ENCODE data around the gene GNB2.

Gene GNB2

DNA sequence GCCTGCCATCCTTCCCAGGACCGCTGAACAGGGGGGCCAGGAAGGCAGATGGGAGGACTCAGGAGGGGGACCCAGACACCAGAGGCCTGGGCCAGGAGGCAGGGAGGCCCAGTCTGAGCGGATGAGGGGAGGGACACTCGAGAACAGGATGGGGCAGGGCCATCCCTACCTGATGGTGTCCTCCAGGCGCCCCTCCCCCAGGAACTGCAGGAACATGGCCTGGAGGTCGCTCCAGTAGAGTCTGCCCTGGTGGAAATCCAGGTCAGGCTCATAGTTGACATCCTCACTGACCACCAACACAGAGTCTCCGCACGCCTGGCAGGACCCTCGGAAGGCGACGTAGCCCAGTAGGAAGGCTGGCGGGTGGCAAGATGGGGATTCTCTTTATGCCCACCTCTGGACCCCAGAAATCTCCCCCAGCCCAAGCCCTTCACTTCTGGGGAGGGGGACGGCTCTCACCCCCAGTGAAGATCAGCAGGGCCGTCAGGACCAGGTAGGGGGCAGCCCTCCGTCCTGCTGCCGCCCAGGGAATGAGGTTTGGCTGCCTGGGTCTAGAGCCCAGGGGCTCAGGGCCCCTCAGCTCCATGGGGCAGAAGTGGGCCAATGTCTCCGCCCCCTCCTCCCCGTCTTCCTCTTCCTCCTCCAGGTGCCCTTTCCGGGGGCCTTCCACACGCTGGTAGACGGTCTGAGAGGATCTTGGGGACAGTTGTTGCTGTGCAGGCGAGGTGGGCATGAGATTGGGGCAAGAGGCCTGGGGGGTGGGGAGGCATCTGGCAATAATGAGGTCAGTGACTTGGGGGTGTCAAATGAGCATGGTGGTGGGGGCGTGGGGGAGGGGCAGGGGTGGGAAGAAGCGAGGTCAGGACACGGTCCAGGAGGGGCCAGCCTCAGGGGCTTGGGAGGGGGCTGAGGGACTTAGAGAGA is 32.8 kb upstream of the GNB2 start:
- DNase-seq, result no peak
- H3K4me2 ChIP-seq (ENCODE audit: low read depth, low read length), result no peak overlapping the region
- no peaks in the 10 kb centered on the region for H3K36me3 ChIP-seq (replicated peaks; ENCODE audit: insufficient read depth, low read length)
- no peak overlapping the region for H2AFZ ChIP-seq (ENCODE audit: low read length)
- H3K4me3 ChIP-seq (ENCODE audit: low read length), result no peak overlapping the region
- no peaks in the 10 kb centered on the region for H4K20me1 ChIP-seq (ENCODE audit: insufficient read depth, low read length)
- no peaks in the 10 kb centered on the region for H3K4me1 ChIP-seq (ENCODE audit: low read length)
- no peak overlapping the region for H3K27ac ChIP-seq (ENCODE audit: low read length)
- H3K9me3 ChIP-seq (replicated peaks; ENCODE audit: insufficient read depth, low read length), result no peaks in the 10 kb centered on the region
- H3K79me2 ChIP-seq (ENCODE audit: low read length), result no peaks in the 10 kb centered on the region
- H3K27me3 ChIP-seq (replicated peaks; ENCODE audit: insufficient read depth, low read length), result peaks cover 86% of the 10 kb centered on the region
- no peak for TF ChIP-seq EZH2 (optimal IDR thresholded peaks at IDR 0.05; ENCODE audit: low read depth, low read length)
- no peak for TF ChIP-seq EZH2phosphoT487 (IDR thresholded peaks at IDR 0.05; ENCODE audit: low read length)
- H3F3A ChIP-seq (ENCODE audit: insufficient read depth, low read length), result no peaks in the 10 kb centered on the region
- H3K9ac ChIP-seq (ENCODE audit: low read length), result no peak overlapping the region
- no peaks in the 10 kb centered on the region for H3K9me2 ChIP-seq (replicated peaks; ENCODE audit: insufficient read depth, low read length)

- Histone ChIP-seq H3K27me3 (replicated peaks; ENCODE audit: insufficient read depth, low read length) (peaks cover 87% of the 10 kb centered on the region), H3K36me3 (replicated peaks; ENCODE audit: insufficient read depth, low read length) (no peaks in the 10 kb centered on the region), H3K9me2 (replicated peaks; ENCODE audit: insufficient read depth, low read length) (no peaks in the 10 kb centered on the region), H3K9me3 (replicated peaks; ENCODE audit: insufficient read depth, low read length) (no peaks in the 10 kb centered on the region), H3K79me2 (ENCODE audit: low read length) (no peaks in the 10 kb centered on the region), H3K9ac (ENCODE audit: low read length) (no peak within 1 kb of the TSS), H4K20me1 (ENCODE audit: insufficient read depth, low read length) (no peaks in the 10 kb centered on the region), H3K4me3 (ENCODE audit: low read length) (peak within 1 kb of the TSS; percentile 39; the same call in 1 of the 2 replicates), H3K4me1 (ENCODE audit: low read length) (no peaks in the 10 kb centered on the region), H3K4me2 (ENCODE audit: low read depth, low read length) (peak within 1 kb of the TSS; percentile 55; the same call in 1 of the 2 replicates), H2AFZ (ENCODE audit: low read length) (no peak within 1 kb of the TSS; the same call in 1 of the 2 replicates), H3K27ac (ENCODE audit: low read length) (no peak within 1 kb of the TSS), H3F3A (ENCODE audit: insufficient read depth, low read length) (no peaks in the 10 kb centered on the region)
- TF ChIP-seq EZH2 (optimal IDR thresholded peaks at IDR 0.05; ENCODE audit: low read depth, low read length) (no peak), EZH2phosphoT487 (IDR thresholded peaks at IDR 0.05; ENCODE audit: low read length) (no peak)
- TF ChIP-seq, protein P1, sequence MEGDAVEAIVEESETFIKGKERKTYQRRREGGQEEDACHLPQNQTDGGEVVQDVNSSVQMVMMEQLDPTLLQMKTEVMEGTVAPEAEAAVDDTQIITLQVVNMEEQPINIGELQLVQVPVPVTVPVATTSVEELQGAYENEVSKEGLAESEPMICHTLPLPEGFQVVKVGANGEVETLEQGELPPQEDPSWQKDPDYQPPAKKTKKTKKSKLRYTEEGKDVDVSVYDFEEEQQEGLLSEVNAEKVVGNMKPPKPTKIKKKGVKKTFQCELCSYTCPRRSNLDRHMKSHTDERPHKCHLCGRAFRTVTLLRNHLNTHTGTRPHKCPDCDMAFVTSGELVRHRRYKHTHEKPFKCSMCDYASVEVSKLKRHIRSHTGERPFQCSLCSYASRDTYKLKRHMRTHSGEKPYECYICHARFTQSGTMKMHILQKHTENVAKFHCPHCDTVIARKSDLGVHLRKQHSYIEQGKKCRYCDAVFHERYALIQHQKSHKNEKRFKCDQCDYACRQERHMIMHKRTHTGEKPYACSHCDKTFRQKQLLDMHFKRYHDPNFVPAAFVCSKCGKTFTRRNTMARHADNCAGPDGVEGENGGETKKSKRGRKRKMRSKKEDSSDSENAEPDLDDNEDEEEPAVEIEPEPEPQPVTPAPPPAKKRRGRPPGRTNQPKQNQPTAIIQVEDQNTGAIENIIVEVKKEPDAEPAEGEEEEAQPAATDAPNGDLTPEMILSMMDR (IDR thresholded peaks at IDR 0.05; ENCODE audit: low read length), result no peak
- no peak for DNase-seq
Observed at GRCh38 chr7:100641463-100641859, 32.1 kb upstream of the GNB2 start, which contains the start of gene TFR2. TFR2 (minus strand) TSS chr7:100641552; CDS start chr7:100641509, 43 bp downstream.

DNA sequence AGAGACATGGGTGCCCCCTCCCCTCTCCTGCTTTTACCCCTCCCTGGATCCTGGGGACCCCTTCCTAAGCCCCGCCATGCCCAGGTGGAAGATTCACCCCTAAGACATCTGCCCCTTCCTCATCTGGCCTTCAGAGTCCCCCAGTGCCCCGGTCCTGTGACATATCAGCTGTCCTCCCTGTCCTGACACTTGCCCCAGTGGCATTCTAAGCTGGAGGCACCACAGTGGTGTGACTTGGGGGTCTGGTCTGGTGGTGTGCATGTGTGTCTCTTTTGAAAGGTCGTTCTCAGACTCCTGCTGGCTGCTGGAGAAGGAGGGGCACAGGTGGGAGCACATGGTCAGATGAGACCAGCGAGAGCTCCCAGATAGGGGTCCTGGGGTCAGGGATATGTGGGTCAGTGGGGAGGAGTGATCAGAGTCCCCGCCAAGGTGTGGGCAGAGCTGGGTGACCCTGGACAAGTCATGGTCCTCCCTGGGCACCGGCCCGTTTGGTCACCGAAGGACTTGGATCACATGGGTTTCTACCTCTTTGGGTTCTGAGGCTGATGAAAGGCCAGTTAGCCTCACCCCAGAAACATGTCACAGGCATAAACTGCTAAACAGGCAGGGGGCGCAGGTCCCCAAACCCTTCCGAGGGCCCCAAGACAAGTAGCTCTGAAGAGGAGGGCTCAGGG is 31.5 kb upstream of the GNB2 start:
- H3K4me1 ChIP-seq (ENCODE audit: low read length), result no peaks in the 10 kb centered on the region
- H3K36me3 ChIP-seq (replicated peaks; ENCODE audit: insufficient read depth, low read length), result no peaks in the 10 kb centered on the region
- no peaks in the 10 kb centered on the region for H3K79me2 ChIP-seq (ENCODE audit: low read length)
- no peaks in the 10 kb centered on the region for H3K9me3 ChIP-seq (replicated peaks; ENCODE audit: insufficient read depth, low read length)
- H2AFZ ChIP-seq (ENCODE audit: low read length), result no peak overlapping the region; the same call in 1 of the 2 replicates
- no peak overlapping the region for H3K9ac ChIP-seq (ENCODE audit: low read length)
- H3F3A ChIP-seq (ENCODE audit: insufficient read depth, low read length), result no peaks in the 10 kb centered on the region
- H3K27ac ChIP-seq (ENCODE audit: low read length), result no peak overlapping the region
- H3K9me2 ChIP-seq (replicated peaks; ENCODE audit: insufficient read depth, low read length), result no peaks in the 10 kb centered on the region
- H3K4me2 ChIP-seq (ENCODE audit: low read depth, low read length), result peak overlapping the region; percentile 55; the same call in 1 of the 2 replicates
- peaks cover 87% of the 10 kb centered on the region for H3K27me3 ChIP-seq (replicated peaks; ENCODE audit: insufficient read depth, low read length)
- H4K20me1 ChIP-seq (ENCODE audit: insufficient read depth, low read length), result no peaks in the 10 kb centered on the region
- DNase-seq, result no peak
- peak overlapping the region; percentile 39; the same call in 1 of the 2 replicates for H3K4me3 ChIP-seq (ENCODE audit: low read length)
- TF ChIP-seq EZH2 (optimal IDR thresholded peaks at IDR 0.05; ENCODE audit: low read depth, low read length), result no peak
- TF ChIP-seq, protein P1 (IDR thresholded peaks at IDR 0.05; ENCODE audit: low read length), result no peak
- TF ChIP-seq EZH2phosphoT487 (IDR thresholded peaks at IDR 0.05; ENCODE audit: low read length), result no peak
